Measurements from ENCODE around the gene CDHR3. TPM values are rescaled to one million over a fixed set of nuclear protein-coding genes. Genes with fewer than 3 reads are reported as not detected.

The CDHR3 gene
- total and polyA plus RNA-seq, 2 donors from 2014 or later, result 3.6 to 7.1 TPM

DNA sequence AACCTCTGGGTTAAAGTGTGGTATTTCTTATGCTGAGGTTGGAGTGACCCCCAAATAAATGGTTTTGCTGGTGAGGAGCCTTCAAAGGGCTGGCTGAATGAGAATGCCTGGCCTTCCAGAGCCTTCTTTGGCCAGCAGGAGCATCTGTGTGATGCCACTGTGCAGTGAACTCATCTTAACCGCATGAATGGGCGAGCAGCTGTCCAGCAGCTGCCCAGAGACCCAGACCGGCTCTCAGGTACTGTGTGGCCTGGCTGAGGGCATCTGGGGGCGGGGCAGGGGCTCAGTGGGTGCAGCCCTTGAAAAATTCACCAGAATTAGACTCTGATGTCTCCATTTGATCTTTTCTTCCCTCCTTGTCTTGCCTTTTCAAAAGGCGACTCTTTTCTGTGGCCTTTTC lies 90.0 kb downstream of the CDHR3 start:
- FAIRE-seq (no peak), DNase-seq (peak in 1 of 5 donors; percentile 35)
- H3K27ac ChIP-seq (ENCODE audit: low read depth in 2 of 2, low read length in 2 of 2), result no peak overlapping the region
- H3K36me3 ChIP-seq (ENCODE audit: control insufficient read depth in 2 of 3, insufficient read depth in 3 of 3, low read length in 3 of 3), result no peaks in the 10 kb centered on the region
- intact Hi-C loops (cut with DNase I), result no loop called here
- no peaks in the 10 kb centered on the region for H3K27me3 ChIP-seq (ENCODE audit: control insufficient read depth, insufficient read depth, low read length)
- H3K4me3 ChIP-seq (ENCODE audit: low read length in 3 of 3), result no peak overlapping the region
- TF ChIP-seq, protein P1, sequence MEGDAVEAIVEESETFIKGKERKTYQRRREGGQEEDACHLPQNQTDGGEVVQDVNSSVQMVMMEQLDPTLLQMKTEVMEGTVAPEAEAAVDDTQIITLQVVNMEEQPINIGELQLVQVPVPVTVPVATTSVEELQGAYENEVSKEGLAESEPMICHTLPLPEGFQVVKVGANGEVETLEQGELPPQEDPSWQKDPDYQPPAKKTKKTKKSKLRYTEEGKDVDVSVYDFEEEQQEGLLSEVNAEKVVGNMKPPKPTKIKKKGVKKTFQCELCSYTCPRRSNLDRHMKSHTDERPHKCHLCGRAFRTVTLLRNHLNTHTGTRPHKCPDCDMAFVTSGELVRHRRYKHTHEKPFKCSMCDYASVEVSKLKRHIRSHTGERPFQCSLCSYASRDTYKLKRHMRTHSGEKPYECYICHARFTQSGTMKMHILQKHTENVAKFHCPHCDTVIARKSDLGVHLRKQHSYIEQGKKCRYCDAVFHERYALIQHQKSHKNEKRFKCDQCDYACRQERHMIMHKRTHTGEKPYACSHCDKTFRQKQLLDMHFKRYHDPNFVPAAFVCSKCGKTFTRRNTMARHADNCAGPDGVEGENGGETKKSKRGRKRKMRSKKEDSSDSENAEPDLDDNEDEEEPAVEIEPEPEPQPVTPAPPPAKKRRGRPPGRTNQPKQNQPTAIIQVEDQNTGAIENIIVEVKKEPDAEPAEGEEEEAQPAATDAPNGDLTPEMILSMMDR (IDR thresholded peaks at IDR 0.05; ENCODE audit: borderline replicate concordance, extremely low read depth, insufficient read depth), result no peak
- H3K9me3 ChIP-seq (ENCODE audit: control insufficient read depth in 2 of 3, insufficient read depth in 1 of 3, low read length in 3 of 3), result no peaks in the 10 kb centered on the region
- no peak overlapping the region for H3K9ac ChIP-seq (ENCODE audit: low read length in 3 of 3)
- H3K4me1 ChIP-seq (ENCODE audit: control insufficient read depth in 2 of 3, insufficient read depth in 2 of 3, low read depth in 1 of 3, low read length in 3 of 3), result peaks cover 2 to 23% (median 18%) of the 10 kb centered on the region in 3 donors

DNA sequence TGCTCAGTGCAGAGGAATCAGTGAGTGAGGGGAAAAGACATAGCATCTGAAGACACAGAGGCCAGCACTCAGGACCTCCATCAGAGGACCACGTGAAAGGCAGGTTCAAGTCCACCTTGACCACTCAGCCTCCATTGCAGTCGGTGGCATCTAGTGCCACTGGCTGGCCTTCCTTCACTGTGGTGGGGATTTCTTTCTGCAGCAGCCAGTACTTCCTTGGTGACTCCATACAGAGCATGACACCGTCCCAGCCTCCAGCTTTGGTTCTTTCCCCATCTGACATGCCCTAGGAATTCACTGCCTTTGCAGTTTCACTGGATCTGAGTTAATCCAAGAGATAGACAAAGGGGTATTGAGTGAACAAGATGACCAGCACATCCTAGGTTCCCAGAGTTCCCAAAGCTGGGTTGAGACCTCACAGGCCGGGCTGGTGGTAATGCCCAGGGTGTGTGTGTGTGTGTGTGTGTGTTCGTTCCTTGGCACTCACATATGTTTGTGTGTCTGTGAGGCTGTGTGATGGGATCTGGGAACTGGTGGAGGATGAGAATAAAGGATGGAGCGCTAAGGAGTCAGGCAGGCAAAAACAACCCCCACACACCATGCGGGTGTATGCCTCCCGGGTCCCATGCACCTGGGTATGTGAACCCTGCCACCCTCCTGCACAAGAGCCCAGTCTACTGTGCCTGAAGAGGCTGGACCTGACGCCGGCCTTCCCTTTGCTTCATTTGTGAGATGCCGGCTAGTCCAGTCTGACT lies 91.3 kb downstream of the CDHR3 start:
- DNase-seq (peak in 1 of 5 donors; percentile 27), FAIRE-seq (no peak)
- Histone ChIP-seq H3K27me3 (ENCODE audit: control insufficient read depth, insufficient read depth, low read length) (no peaks in the 10 kb centered on the region), H3K27ac (ENCODE audit: low read depth in 2 of 2, low read length in 2 of 2) (no peak overlapping the region), H3K9ac (ENCODE audit: low read length in 3 of 3) (no peak overlapping the region), H3K4me3 (ENCODE audit: low read length in 3 of 3) (no peak overlapping the region), H3K9me3 (ENCODE audit: control insufficient read depth in 2 of 3, insufficient read depth in 1 of 3, low read length in 3 of 3) (no peaks in the 10 kb centered on the region), H3K4me1 (ENCODE audit: control insufficient read depth in 2 of 3, insufficient read depth in 2 of 3, low read depth in 1 of 3, low read length in 3 of 3) (peaks cover 2 to 23% (median 15%) of the 10 kb centered on the region in 3 donors), H3K36me3 (ENCODE audit: control insufficient read depth in 2 of 3, insufficient read depth in 3 of 3, low read length in 3 of 3) (no peaks in the 10 kb centered on the region)
- TF ChIP-seq, protein P1 (IDR thresholded peaks at IDR 0.05; ENCODE audit: borderline replicate concordance, extremely low read depth, insufficient read depth), result no peak
- intact Hi-C loops (cut with DNase I), result no loop called here

DNA sequence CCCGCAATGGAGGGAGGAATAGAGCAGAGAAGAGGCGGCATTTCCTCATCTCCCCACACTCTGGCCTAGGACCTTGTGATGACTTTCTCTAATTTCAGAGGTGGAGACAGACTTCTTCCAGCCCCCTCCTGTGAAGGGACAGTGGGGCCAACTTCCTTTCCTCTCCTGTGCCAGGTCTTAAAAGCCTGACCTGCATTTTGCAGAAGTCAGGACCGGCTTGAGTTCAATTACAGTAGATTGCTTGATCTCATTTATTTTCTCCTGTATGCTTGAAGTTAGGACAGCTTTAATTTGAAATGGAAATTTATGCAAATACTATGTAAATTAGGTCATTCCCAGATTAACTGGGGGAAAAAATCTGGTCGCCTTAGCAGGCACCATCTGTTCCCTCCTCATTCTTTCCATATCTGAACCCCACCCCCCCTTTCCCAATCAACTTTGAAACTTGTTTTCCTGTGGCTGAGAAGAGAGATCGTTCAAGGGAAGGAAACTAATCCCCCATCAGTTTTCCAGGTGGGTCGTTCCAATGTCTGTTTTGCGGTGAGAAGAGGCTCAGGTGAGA lies 92.0 kb downstream of the CDHR3 start:
- intact Hi-C loops (cut with DNase I), result loop anchor here (5.0 kb wide), 1 partner anchor 97 kb away; no protein-coding TSS in a partner anchor
- Histone ChIP-seq H3K4me3 (ENCODE audit: low read length in 3 of 3) (no peak overlapping the region), H3K27me3 (ENCODE audit: control insufficient read depth, insufficient read depth, low read length) (no peaks in the 10 kb centered on the region), H3K4me1 (ENCODE audit: control insufficient read depth in 2 of 3, insufficient read depth in 2 of 3, low read depth in 1 of 3, low read length in 3 of 3) (peaks cover 2 to 24% (median 14%) of the 10 kb centered on the region in 3 donors), H3K36me3 (ENCODE audit: control insufficient read depth in 2 of 3, insufficient read depth in 3 of 3, low read length in 3 of 3) (no peaks in the 10 kb centered on the region), H3K9ac (ENCODE audit: low read length in 3 of 3) (no peak overlapping the region), H3K9me3 (ENCODE audit: control insufficient read depth in 2 of 3, insufficient read depth in 1 of 3, low read length in 3 of 3) (no peaks in the 10 kb centered on the region), H3K27ac (ENCODE audit: low read depth in 2 of 2, low read length in 2 of 2) (no peak overlapping the region)
- FAIRE-seq (no peak), DNase-seq (no peak)
- TF ChIP-seq, protein P1 (IDR thresholded peaks at IDR 0.05; ENCODE audit: borderline replicate concordance, extremely low read depth, insufficient read depth), result no peak

All from kidney (tissue), 14 donors.